ENCODE results near the gene NEURL2.

NEURL2 gene

GRCh38 chr20:45863543-45864470 lies 27.2 kb downstream of the NEURL2 start:
- Histone ChIP-seq H3K4ac (ENCODE audit: low read depth, low read length) (no peak overlapping the region), H3K9ac (ENCODE audit: low read length) (no peak overlapping the region), H2BK120ac (ENCODE audit: insufficient read depth, low read length, poor library complexity) (no peak overlapping the region), H3K18ac (ENCODE audit: low read length) (no peak overlapping the region), H2AFZ (ENCODE audit: insufficient read depth, low read length, poor library complexity) (no peak overlapping the region), H3K79me1 (ENCODE audit: low read length) (no peaks in the 10 kb centered on the region), H3K79me2 (ENCODE audit: control insufficient read depth, insufficient read depth, low read length, poor library complexity) (no peaks in the 10 kb centered on the region), H2BK12ac (ENCODE audit: low read length) (no peak overlapping the region), H3K4me3 (ENCODE audit: low read depth, low read length) (no peak overlapping the region), H3K36me3 (ENCODE audit: control insufficient read depth in 1 of 2, insufficient read depth in 2 of 2, low read length in 2 of 2) (no peaks in the 10 kb centered on the region), H4K12ac (ENCODE audit: low read depth, low read length) (no peak overlapping the region), H3K14ac (ENCODE audit: low read length) (no peak overlapping the region), H4K8ac (ENCODE audit: low read depth, low read length) (no peak overlapping the region), H3K9me3 (ENCODE audit: insufficient read depth, low read depth, low read length) (no peaks in the 10 kb centered on the region), H3K27ac (ENCODE audit: low read depth, low read length) (no peak overlapping the region), H4K91ac (ENCODE audit: low read depth, low read length) (no peak overlapping the region), H3K4me2 (ENCODE audit: low read length) (no peak overlapping the region), H2BK5ac (ENCODE audit: low read depth, low read length, poor library complexity) (no peak overlapping the region), H2AK5ac (ENCODE audit: low read length) (no peak overlapping the region), H3K4me1 (ENCODE audit: control insufficient read depth in 1 of 2, insufficient read depth in 2 of 2, low read length in 2 of 2) (no peaks in the 10 kb centered on the region), H3K27me3 (ENCODE audit: insufficient read depth, low read length) (no peaks in the 10 kb centered on the region), H3K23ac (ENCODE audit: low read length) (no peak overlapping the region)
- WGBS (ENCODE audit: extremely low coverage, insufficient coverage, insufficient read length): 100% methylated on average over 1 of the region's 7 CpGs
- no peak for DNase-seq

GRCh38 chr20:45861221-45862075 lies 29.6 kb downstream of the NEURL2 start:
- Histone ChIP-seq H4K91ac (ENCODE audit: low read depth, low read length) (no peak overlapping the region), H3K9ac (ENCODE audit: low read length) (no peak overlapping the region), H2BK12ac (ENCODE audit: low read length) (no peak overlapping the region), H3K79me2 (ENCODE audit: control insufficient read depth, insufficient read depth, low read length, poor library complexity) (peaks cover 1% of the 10 kb centered on the region), H3K4ac (ENCODE audit: low read depth, low read length) (no peak overlapping the region), H3K23ac (ENCODE audit: low read length) (no peak overlapping the region), H3K79me1 (ENCODE audit: low read length) (peaks cover 5% of the 10 kb centered on the region), H3K18ac (ENCODE audit: low read length) (no peak overlapping the region), H3K36me3 (ENCODE audit: control insufficient read depth in 1 of 2, insufficient read depth in 2 of 2, low read length in 2 of 2) (no peaks in the 10 kb centered on the region), H2BK120ac (ENCODE audit: insufficient read depth, low read length, poor library complexity) (no peak overlapping the region), H2BK5ac (ENCODE audit: low read depth, low read length, poor library complexity) (no peak overlapping the region), H3K14ac (ENCODE audit: low read length) (no peak overlapping the region), H3K27me3 (ENCODE audit: insufficient read depth, low read length) (no peaks in the 10 kb centered on the region), H3K4me2 (ENCODE audit: low read length) (no peak overlapping the region), H3K27ac (ENCODE audit: low read depth, low read length) (no peak overlapping the region), H3K4me1 (ENCODE audit: control insufficient read depth in 1 of 2, insufficient read depth in 2 of 2, low read length in 2 of 2) (peaks cover 3 to 5% of the 10 kb centered on the region in 2 experiments), H2AK5ac (ENCODE audit: low read length) (no peak overlapping the region), H4K8ac (ENCODE audit: low read depth, low read length) (no peak overlapping the region), H2AFZ (ENCODE audit: insufficient read depth, low read length, poor library complexity) (no peak overlapping the region), H3K4me3 (ENCODE audit: low read depth, low read length) (no peak overlapping the region), H4K12ac (ENCODE audit: low read depth, low read length) (no peak overlapping the region), H3K9me3 (ENCODE audit: insufficient read depth, low read depth, low read length) (no peaks in the 10 kb centered on the region)
- DNase-seq: no peak
- WGBS (ENCODE audit: extremely low coverage, insufficient coverage, insufficient read length): no CpG with 5 or more reads among the region's 7 CpGs

- Histone ChIP-seq H2BK12ac (ENCODE audit: low read length) (no peak overlapping the region), H3K79me1 (ENCODE audit: low read length) (peaks cover 5% of the 10 kb centered on the region), H3K36me3 (ENCODE audit: control insufficient read depth in 1 of 2, insufficient read depth in 2 of 2, low read length in 2 of 2) (no peaks in the 10 kb centered on the region), H3K9ac (ENCODE audit: low read length) (no peak overlapping the region), H3K27ac (ENCODE audit: low read depth, low read length) (no peak overlapping the region), H2BK5ac (ENCODE audit: low read depth, low read length, poor library complexity) (no peak overlapping the region), H3K14ac (ENCODE audit: low read length) (no peak overlapping the region), H3K4ac (ENCODE audit: low read depth, low read length) (no peak overlapping the region), H2BK120ac (ENCODE audit: insufficient read depth, low read length, poor library complexity) (no peak overlapping the region), H2AFZ (ENCODE audit: insufficient read depth, low read length, poor library complexity) (no peak overlapping the region), H4K91ac (ENCODE audit: low read depth, low read length) (no peak overlapping the region), H3K79me2 (ENCODE audit: control insufficient read depth, insufficient read depth, low read length, poor library complexity) (peaks cover 1% of the 10 kb centered on the region), H3K4me3 (ENCODE audit: low read depth, low read length) (no peak overlapping the region), H2AK5ac (ENCODE audit: low read length) (no peak overlapping the region), H3K18ac (ENCODE audit: low read length) (no peak overlapping the region), H3K4me1 (ENCODE audit: control insufficient read depth in 1 of 2, insufficient read depth in 2 of 2, low read length in 2 of 2) (peaks cover 3 to 5% of the 10 kb centered on the region in 2 experiments), H3K27me3 (ENCODE audit: insufficient read depth, low read length) (no peaks in the 10 kb centered on the region), H3K9me3 (ENCODE audit: insufficient read depth, low read depth, low read length) (no peaks in the 10 kb centered on the region), H4K8ac (ENCODE audit: low read depth, low read length) (no peak overlapping the region), H4K12ac (ENCODE audit: low read depth, low read length) (no peak overlapping the region), H3K23ac (ENCODE audit: low read length) (no peak overlapping the region), H3K4me2 (ENCODE audit: low read length) (no peak overlapping the region)
- no CpG with 5 or more reads among the region's 7 CpGs for WGBS (ENCODE audit: extremely low coverage, insufficient coverage, insufficient read length)
- no peak for DNase-seq
Measured at GRCh38 chr20:45860560-45861220, 30.3 kb downstream of the NEURL2 start.

GRCh38 chr20:45859916-45860315 lies 31.1 kb downstream of the NEURL2 start:
- H4K8ac ChIP-seq (ENCODE audit: low read depth, low read length): no peak overlapping the region
- H4K91ac ChIP-seq (ENCODE audit: low read depth, low read length): no peak overlapping the region
- no peak overlapping the region for H2AFZ ChIP-seq (ENCODE audit: insufficient read depth, low read length, poor library complexity)
- no peak overlapping the region for H2AK5ac ChIP-seq (ENCODE audit: low read length)
- no peak overlapping the region for H3K4me2 ChIP-seq (ENCODE audit: low read length)
- H4K12ac ChIP-seq (ENCODE audit: low read depth, low read length): no peak overlapping the region
- H2BK120ac ChIP-seq (ENCODE audit: insufficient read depth, low read length, poor library complexity): no peak overlapping the region
- no peak overlapping the region for H3K4ac ChIP-seq (ENCODE audit: low read depth, low read length)
- no CpG with 5 or more reads among the region's 5 CpGs for WGBS (ENCODE audit: extremely low coverage, insufficient coverage, insufficient read length)
- H3K4me1 ChIP-seq (ENCODE audit: control insufficient read depth in 1 of 2, insufficient read depth in 2 of 2, low read length in 2 of 2): peaks cover 3 to 5% of the 10 kb centered on the region in 2 experiments
- no peak overlapping the region for H3K27ac ChIP-seq (ENCODE audit: low read depth, low read length)
- H3K36me3 ChIP-seq (ENCODE audit: control insufficient read depth in 1 of 2, insufficient read depth in 2 of 2, low read length in 2 of 2): peaks cover 0 to 2% of the 10 kb centered on the region in 2 experiments
- H2BK12ac ChIP-seq (ENCODE audit: low read length): no peak overlapping the region
- no peak overlapping the region for H3K14ac ChIP-seq (ENCODE audit: low read length)
- no peak overlapping the region for H3K9ac ChIP-seq (ENCODE audit: low read length)
- no peak overlapping the region for H3K18ac ChIP-seq (ENCODE audit: low read length)
- no peaks in the 10 kb centered on the region for H3K9me3 ChIP-seq (ENCODE audit: insufficient read depth, low read depth, low read length)
- H3K79me2 ChIP-seq (ENCODE audit: control insufficient read depth, insufficient read depth, low read length, poor library complexity): peaks cover 1% of the 10 kb centered on the region
- peaks cover 5% of the 10 kb centered on the region for H3K79me1 ChIP-seq (ENCODE audit: low read length)
- no peak overlapping the region for H3K23ac ChIP-seq (ENCODE audit: low read length)
- no peak overlapping the region for H2BK5ac ChIP-seq (ENCODE audit: low read depth, low read length, poor library complexity)
- H3K27me3 ChIP-seq (ENCODE audit: insufficient read depth, low read length): no peaks in the 10 kb centered on the region
- H3K4me3 ChIP-seq (ENCODE audit: low read depth, low read length): no peak overlapping the region
- DNase-seq: no peak

Data from trophoblast cell (in vitro differentiated cells and primary cell).